VCaP (cell line): ENCODE results near the gene ARNT2.
A peak's percentile ranks its signal among the peaks of the same experiment; 100 is the strongest.
"Not testable (repeated sequence)": the region's sequence is repeated elsewhere in the genome, so short reads cannot be mapped to it uniquely, and the experiment has no call there.

ENCODE experiments used
- H3K27ac ChIP-seq: fragments of 450-650 bp; 2 replicates; pipeline ENCODE4 v1.5.1; 2017
- TF ChIP-seq, protein P1 (sequence below): fragments of 450-650 bp; conservative IDR thresholded peaks from 2 replicates; pipeline ENCODE4 v1.5.1; 2017; ENCODE audit warnings: mild to moderate bottlenecking, moderate library complexity

The ARNT2 gene

DNA sequence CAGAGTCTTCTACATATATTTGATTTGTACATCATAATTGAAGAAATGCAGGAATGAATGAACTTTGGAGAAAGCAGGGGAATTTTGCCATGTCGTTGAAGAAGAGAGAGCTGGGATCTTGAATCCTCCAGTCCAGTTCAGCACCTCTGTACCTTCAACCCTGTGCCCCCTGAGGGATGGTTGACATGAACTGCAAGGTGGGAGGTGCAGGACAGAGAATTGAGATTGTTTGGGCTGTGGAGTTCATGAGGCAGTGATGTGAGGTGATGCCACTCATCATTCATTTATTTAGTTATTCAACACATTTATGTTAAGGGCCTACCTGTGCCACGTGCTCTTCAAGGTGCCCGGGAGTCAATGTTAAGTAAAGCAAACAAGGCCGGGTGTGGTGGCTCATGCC lies 104.6 kb downstream of the ARNT2 start:
- H3K27ac ChIP-seq, result no peak overlapping the region
- TF ChIP-seq, protein P1, sequence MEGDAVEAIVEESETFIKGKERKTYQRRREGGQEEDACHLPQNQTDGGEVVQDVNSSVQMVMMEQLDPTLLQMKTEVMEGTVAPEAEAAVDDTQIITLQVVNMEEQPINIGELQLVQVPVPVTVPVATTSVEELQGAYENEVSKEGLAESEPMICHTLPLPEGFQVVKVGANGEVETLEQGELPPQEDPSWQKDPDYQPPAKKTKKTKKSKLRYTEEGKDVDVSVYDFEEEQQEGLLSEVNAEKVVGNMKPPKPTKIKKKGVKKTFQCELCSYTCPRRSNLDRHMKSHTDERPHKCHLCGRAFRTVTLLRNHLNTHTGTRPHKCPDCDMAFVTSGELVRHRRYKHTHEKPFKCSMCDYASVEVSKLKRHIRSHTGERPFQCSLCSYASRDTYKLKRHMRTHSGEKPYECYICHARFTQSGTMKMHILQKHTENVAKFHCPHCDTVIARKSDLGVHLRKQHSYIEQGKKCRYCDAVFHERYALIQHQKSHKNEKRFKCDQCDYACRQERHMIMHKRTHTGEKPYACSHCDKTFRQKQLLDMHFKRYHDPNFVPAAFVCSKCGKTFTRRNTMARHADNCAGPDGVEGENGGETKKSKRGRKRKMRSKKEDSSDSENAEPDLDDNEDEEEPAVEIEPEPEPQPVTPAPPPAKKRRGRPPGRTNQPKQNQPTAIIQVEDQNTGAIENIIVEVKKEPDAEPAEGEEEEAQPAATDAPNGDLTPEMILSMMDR, result no peak

DNA sequence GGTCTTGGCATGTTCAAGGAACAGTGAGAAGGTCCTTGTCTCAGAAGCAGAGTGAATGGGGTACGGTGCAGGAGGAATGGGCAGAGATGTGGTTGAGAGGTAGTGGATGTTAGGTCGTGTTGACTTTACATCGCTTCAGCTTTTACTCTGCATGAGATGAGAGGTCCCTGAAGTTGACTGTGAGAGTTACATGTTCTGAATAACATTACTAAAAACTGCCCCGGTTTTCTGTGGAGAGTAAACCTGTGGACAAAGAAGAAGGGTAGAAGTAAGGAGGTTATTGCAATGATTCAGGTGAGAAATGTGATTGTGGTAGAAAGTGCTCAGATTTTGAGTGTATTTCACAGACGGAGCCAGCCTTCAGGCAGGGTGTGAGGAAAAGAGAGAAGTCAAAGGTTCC lies 105.6 kb downstream of the ARNT2 start:
- TF ChIP-seq, protein P1, result no peak
- no peak overlapping the region for H3K27ac ChIP-seq

DNA sequence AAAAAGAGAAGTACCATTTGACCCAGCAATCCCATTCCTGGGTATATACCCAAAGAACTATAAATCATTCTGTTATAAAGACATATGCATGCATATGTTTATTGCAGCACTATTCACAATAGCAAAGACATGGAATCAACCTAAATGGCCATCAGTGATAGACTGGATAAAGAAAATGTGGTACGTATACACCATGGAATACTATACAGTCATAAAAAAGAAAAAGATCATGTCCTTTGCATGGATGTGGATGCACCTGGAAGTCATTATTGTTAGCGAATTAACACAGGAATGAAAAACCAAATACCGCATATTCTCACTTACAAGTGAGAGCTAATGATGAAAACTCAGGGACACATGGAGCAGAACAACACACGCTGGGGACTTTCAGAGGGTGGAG lies 106.8 kb downstream of the ARNT2 start:
- not testable (repeated sequence) for H3K27ac ChIP-seq

DNA sequence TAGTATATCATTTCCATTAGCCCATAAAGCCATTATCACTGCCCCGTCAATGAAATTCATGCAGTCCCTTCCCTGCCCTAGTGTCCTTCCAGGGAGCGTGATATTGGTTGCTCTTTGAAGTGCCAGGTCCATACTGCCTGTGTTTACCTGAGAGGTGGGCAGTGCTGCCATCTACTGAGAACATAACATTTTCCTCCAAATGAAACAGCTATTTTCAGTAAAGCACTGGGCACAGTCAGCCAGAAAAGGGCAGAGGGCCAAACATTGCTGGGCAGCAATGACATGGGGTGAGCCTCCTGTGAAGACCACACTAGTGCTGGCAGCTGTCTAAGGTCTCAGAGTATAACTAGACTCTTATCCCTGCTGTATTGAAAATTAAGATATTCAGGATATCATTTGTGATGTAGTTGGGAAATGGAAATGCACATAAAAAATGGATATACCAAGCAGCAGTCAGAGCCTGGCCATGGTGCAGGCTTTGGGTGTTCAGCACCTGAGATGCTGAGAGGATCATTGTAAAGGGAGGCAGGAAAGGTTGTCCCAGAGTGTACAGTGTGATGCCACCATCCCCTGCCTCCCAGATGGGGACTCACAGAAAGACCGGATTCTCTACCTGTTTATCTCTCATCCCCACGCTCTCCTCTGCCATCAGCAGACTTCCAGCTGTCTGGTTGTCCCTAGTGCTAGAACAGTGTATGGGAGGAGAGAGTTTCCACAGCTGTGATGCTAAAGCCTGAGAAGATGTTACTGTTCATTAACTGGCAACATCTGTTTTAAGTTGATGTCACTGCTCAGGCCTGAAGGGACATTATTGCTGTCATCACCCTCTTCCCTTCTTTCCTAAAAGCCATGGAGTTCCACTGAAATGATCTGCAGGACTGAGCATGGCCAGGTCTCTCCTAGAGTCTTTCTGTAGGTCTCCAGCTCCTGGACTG lies 108.8 kb downstream of the ARNT2 start:
- no peak overlapping the region for H3K27ac ChIP-seq
- TF ChIP-seq, protein P1, result peak; percentile 82

DNA sequence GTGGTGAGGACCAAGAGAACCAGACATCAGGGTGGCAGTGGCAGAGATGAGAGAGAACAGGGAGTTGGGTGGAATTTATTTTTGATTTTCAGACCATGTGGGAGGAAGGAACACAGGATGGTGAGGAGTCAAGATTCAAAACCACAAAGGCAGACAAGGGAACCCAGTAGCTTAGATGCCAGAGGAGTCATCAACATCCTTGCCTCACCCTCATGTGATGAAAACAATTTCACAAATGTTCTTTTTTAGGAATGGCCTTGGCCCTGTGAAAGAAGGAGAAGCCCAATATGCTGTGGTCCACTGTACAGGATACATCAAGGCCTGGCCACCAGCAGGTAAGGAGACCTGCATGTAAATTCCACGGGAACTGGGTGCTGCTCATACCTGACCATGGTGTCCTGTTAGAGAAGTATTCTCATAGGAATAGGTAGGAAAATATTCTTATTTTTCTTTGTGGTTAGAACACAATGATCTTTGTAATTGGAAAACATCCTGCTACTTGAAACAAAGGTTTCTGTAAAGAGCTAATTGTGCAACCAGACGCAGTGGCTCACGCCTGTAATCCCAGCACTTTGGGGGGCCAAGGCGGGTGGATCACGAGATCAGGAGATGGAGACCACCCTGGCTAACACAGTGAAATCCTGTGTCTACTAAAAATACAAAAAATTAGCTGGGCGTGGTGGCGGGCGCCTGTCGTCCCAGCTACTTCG lies 110.0 kb downstream of the ARNT2 start:
- TF ChIP-seq, protein P1, result no peak
- no peak overlapping the region for H3K27ac ChIP-seq

DNA sequence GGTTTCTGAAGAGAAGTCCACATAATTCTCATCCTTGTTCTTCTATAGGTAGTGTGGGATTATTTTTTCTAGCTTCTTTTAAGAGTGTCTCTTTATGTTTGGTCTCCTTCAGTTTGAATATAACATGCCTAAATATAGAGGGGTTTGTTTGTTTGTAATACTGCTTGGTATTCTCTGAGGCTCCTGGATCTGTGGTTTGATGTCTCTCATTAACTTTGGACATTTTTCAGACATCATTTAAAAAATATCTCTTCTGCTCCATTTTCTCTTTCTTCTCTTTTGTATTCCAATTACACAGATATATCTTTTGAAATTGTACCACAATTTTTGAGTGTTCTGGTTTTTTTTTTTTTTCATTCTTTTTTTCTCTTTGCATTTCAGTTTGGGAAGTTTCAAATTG lies 113.1 kb downstream of the ARNT2 start:
- TF ChIP-seq, protein P1, result no peak
- no peak overlapping the region for H3K27ac ChIP-seq

DNA sequence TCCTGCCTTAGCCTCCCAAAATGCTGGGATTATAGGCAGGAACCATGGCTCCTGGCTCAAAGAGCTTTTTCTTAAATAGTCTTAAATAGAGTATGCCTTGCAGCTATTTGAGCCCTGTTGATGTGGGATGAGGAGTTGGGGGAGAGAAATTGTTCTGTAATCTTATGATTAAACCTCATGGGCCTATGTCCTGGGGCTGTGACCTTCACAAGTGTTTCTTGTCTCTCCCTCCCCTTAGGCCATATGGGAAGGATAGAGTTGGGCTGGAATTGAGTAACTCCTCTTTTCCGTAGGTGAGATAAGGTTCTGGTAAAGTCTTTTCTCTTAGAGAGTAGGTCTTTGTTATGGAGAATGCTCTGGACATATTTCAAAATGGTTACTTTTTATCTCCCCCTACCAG lies 114.3 kb downstream of the ARNT2 start:
- H3K27ac ChIP-seq, result no peak overlapping the region
- TF ChIP-seq, protein P1, result no peak

DNA sequence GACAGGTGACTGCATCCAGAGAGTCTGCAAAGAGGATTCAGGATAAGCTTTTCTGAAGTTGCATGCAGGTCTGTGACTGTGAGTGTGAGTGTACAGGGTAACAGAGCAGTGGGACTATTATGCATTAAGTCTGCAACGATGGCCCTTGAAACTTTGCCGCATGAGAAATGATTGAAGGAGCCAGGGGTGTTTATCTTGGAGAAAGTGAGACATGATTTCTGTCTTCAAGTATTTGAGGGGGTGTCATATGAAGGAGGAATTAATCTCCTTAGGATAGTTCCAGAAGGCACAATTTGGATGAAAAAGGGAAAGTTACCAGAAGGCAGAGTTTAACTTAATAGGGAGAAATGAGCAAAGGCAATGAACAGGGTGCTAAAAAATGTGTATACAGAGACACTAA lies 119.6 kb downstream of the ARNT2 start:
- no peak overlapping the region for H3K27ac ChIP-seq
- TF ChIP-seq, protein P1, result no peak
